ENCODE data around the gene KIF26B.

The KIF26B gene

GRCh38 chr1:245454051-245454450 is 299.3 kb downstream of the KIF26B start:
- no peak for DNase-seq (ENCODE audit: low spot score)
- in situ Hi-C loops (cut with MboI; ENCODE audit: low sequenced_read_pairs, unreplicated experiment) = no loop called here
- TF ChIP-seq, protein P1, sequence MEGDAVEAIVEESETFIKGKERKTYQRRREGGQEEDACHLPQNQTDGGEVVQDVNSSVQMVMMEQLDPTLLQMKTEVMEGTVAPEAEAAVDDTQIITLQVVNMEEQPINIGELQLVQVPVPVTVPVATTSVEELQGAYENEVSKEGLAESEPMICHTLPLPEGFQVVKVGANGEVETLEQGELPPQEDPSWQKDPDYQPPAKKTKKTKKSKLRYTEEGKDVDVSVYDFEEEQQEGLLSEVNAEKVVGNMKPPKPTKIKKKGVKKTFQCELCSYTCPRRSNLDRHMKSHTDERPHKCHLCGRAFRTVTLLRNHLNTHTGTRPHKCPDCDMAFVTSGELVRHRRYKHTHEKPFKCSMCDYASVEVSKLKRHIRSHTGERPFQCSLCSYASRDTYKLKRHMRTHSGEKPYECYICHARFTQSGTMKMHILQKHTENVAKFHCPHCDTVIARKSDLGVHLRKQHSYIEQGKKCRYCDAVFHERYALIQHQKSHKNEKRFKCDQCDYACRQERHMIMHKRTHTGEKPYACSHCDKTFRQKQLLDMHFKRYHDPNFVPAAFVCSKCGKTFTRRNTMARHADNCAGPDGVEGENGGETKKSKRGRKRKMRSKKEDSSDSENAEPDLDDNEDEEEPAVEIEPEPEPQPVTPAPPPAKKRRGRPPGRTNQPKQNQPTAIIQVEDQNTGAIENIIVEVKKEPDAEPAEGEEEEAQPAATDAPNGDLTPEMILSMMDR (IDR thresholded peaks at IDR 0.05; ENCODE audit: borderline replicate concordance, control extremely low read depth, extremely low read depth, insufficient read depth, missing control alignments) = no peak

- in situ Hi-C loops (cut with MboI; ENCODE audit: low sequenced_read_pairs, unreplicated experiment) = no loop called here
- DNase-seq (ENCODE audit: low spot score) = no peak
- TF ChIP-seq, protein P1 (IDR thresholded peaks at IDR 0.05; ENCODE audit: borderline replicate concordance, control extremely low read depth, extremely low read depth, insufficient read depth, missing control alignments) = no peak
These were observed 302.8 kb downstream of the KIF26B start for GRCh38 chr1:245457562-245457961.

GRCh38 chr1:245458234-245458633 is 303.4 kb downstream of the KIF26B start:
- in situ Hi-C loops (cut with MboI; ENCODE audit: low sequenced_read_pairs, unreplicated experiment) = no loop called here
- TF ChIP-seq, protein P1 (IDR thresholded peaks at IDR 0.05; ENCODE audit: borderline replicate concordance, control extremely low read depth, extremely low read depth, insufficient read depth, missing control alignments) = no peak
- DNase-seq (ENCODE audit: low spot score) = no peak

- DNase-seq (ENCODE audit: low spot score) = no peak
- in situ Hi-C loops (cut with MboI; ENCODE audit: low sequenced_read_pairs, unreplicated experiment) = no loop called here
- TF ChIP-seq, protein P1 (IDR thresholded peaks at IDR 0.05; ENCODE audit: borderline replicate concordance, control extremely low read depth, extremely low read depth, insufficient read depth, missing control alignments) = no peak
These were observed 304.0 kb downstream of the KIF26B start for GRCh38 chr1:245458761-245459174.

DNA sequence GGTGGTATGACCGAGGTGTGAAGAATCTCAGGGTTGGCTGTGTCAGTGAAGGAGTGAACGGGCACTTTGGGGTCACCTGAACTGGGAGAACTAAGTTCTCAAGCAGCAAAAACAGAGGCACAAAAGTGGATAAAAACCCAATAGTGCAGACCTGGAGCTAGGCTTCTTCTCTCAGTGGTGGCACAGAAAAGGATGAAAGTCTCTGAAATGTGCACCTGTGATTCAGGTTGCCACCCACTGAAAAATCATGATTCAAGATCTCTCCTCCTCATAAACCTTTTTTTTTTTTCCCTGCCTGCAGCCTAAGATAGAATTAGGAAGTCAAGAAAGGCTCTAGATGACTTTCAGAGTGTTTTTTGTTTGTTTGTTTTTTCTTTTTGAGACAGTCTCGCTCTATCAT is 304.8 kb downstream of the KIF26B start:
- no peak for DNase-seq (ENCODE audit: low spot score)
- in situ Hi-C loops (cut with MboI; ENCODE audit: low sequenced_read_pairs, unreplicated experiment) = no loop called here
- TF ChIP-seq, protein P1 (IDR thresholded peaks at IDR 0.05; ENCODE audit: borderline replicate concordance, control extremely low read depth, extremely low read depth, insufficient read depth, missing control alignments) = no peak

- no peak for DNase-seq (ENCODE audit: low spot score)
- in situ Hi-C loops (cut with MboI; ENCODE audit: low sequenced_read_pairs, unreplicated experiment) = no loop called here
- TF ChIP-seq, protein P1 (IDR thresholded peaks at IDR 0.05; ENCODE audit: borderline replicate concordance, control extremely low read depth, extremely low read depth, insufficient read depth, missing control alignments) = no peak
These were observed 306.9 kb downstream of the KIF26B start for GRCh38 chr1:245461681-245462080.

GRCh38 chr1:245462161-245462560 is 307.4 kb downstream of the KIF26B start:
- DNase-seq (ENCODE audit: low spot score) = no peak
- TF ChIP-seq, protein P1 (IDR thresholded peaks at IDR 0.05; ENCODE audit: borderline replicate concordance, control extremely low read depth, extremely low read depth, insufficient read depth, missing control alignments) = no peak
- in situ Hi-C loops (cut with MboI; ENCODE audit: low sequenced_read_pairs, unreplicated experiment) = no loop called here

Data from GM13976 (cell line).